HEK293 (cell line): ENCODE results near the gene TTLL12.
A peak's percentile ranks its signal among the peaks of the same experiment; 100 is the strongest.

Experiments used
- CTCF ChIA-PET: fragments of 350-600 bp; formaldehyde crosslinking; extraction: SDS; loops from one replicate; lab custom pipeline; 2021; ENCODE audit warnings: antibody characterized with exemption; lab: Yijun Ruan, JAX
- POLR2A ChIA-PET: fragments of 300-600 bp; formaldehyde crosslinking; extraction: SDS; loops from one replicate; lab custom pipeline; 2020; ENCODE audit warnings: antibody characterized with exemption, inconsistent platforms; lab: Yijun Ruan, JAX
- H3K27ac ChIP-seq: fragments of 200-500 bp; sonication (Bioruptor generic); 2 replicates; pipeline ENCODE4 v1.5.1; 2014; ENCODE audit warnings: low read depth, low read length, control low read depth, inconsistent platforms; ENCODE audit errors: extremely low read depth
- H3K36me3 ChIP-seq, 2 experiments: fragments of 200-500 bp in 1 of 2; sonication (Bioruptor generic) in 1 of 2; 1 replicate in 1 of 2; 2 replicates in 1 of 2; pipeline ENCODE4 v1.5.1; 2014 to 2017; ENCODE audit warnings: inconsistent platforms in 2 of 2, low read length in 2 of 2; ENCODE audit not compliant: control insufficient read depth in 2 of 2, insufficient read depth in 1 of 2
- H3K4me1 ChIP-seq: fragments of 200-500 bp; sonication (Bioruptor generic); 2 replicates; pipeline ENCODE4 v1.5.1; 2014; ENCODE audit warnings: mild to moderate bottlenecking, low read length, inconsistent platforms; ENCODE audit not compliant: control insufficient read depth, insufficient read depth
- H3K4me3 ChIP-seq: 2 replicates; pipeline ENCODE4 v1.5.1; 2011; ENCODE audit warnings: low read depth, mild to moderate bottlenecking, control low read depth, low read length, moderate library complexity
- H3K9me3 ChIP-seq: fragments of 200-500 bp; sonication (Bioruptor generic); 2 replicates; pipeline ENCODE4 v1.5.1; 2014; ENCODE audit warnings: low read depth, low read length, inconsistent platforms; ENCODE audit not compliant: control insufficient read depth, insufficient read depth
- FEZF1 ChIP-seq: fragments of 450-650 bp; formaldehyde crosslinking; IDR thresholded peaks from 2 replicates; pipeline ENCODE4 v1.5.1; 2016; ENCODE audit warnings: missing biosample characterization, missing genetic modification characterization
- GLI2 ChIP-seq: fragments of 450-650 bp; formaldehyde crosslinking; IDR thresholded peaks from 2 replicates; pipeline ENCODE4; 2017; ENCODE audit warnings: missing biosample characterization, missing genetic modification characterization, low read depth, borderline replicate concordance
- GLIS2 ChIP-seq: fragments of 450-650 bp; formaldehyde crosslinking; IDR thresholded peaks from 2 replicates; pipeline ENCODE4 v1.5.1; 2016; ENCODE audit warnings: missing biosample characterization, missing genetic modification characterization
- HIC1 ChIP-seq: fragments of 450-650 bp; formaldehyde crosslinking; IDR thresholded peaks from 2 replicates; pipeline ENCODE4 v1.5.1; 2016; ENCODE audit warnings: missing biosample characterization, missing genetic modification characterization
- KLF1 ChIP-seq: fragments of 450-650 bp; formaldehyde crosslinking; IDR thresholded peaks from 2 replicates; pipeline ENCODE4 v1.5.1; 2016; ENCODE audit warnings: missing biosample characterization, missing genetic modification characterization
- REPIN1 ChIP-seq: fragments of 450-650 bp; formaldehyde crosslinking; IDR thresholded peaks from 2 replicates; pipeline ENCODE4 v1.5.1; 2017; ENCODE audit warnings: missing biosample characterization, missing genetic modification characterization, low read depth
- SCRT1 ChIP-seq: fragments of 450-650 bp; formaldehyde crosslinking; IDR thresholded peaks from 2 replicates; pipeline ENCODE4 v1.5.1; 2016; ENCODE audit warnings: missing biosample characterization, missing genetic modification characterization, borderline replicate concordance
- YY2 ChIP-seq: fragments of 450-650 bp; formaldehyde crosslinking; IDR thresholded peaks from 2 replicates; pipeline ENCODE4 v1.5.1; 2016; ENCODE audit warnings: missing biosample characterization, missing genetic modification characterization
- ZBTB17 ChIP-seq: fragments of 450-650 bp; formaldehyde crosslinking; IDR thresholded peaks from 2 replicates; pipeline ENCODE4 v1.5.1; 2016; ENCODE audit warnings: missing biosample characterization, missing genetic modification characterization
- ZBTB20 ChIP-seq: fragments of 450-650 bp; formaldehyde crosslinking; IDR thresholded peaks from 2 replicates; pipeline ENCODE4 v1.5.1; 2016; ENCODE audit warnings: missing biosample characterization, missing genetic modification characterization
- ZFHX2 ChIP-seq: fragments of 450-650 bp; formaldehyde crosslinking; conservative IDR thresholded peaks from 2 replicates; pipeline ENCODE4 v1.5.1; 2016; ENCODE audit warnings: missing biosample characterization, missing genetic modification characterization
- ZNF114 ChIP-seq: fragments of 450-650 bp; formaldehyde crosslinking; IDR thresholded peaks from 2 replicates; pipeline ENCODE4 v1.5.0; 2017; ENCODE audit warnings: missing biosample characterization, missing genetic modification characterization
- ZNF16 ChIP-seq: fragments of 450-650 bp; formaldehyde crosslinking; IDR thresholded peaks from 2 replicates; pipeline ENCODE4 v1.5.1; 2016; ENCODE audit warnings: low read depth, missing biosample characterization, missing genetic modification characterization
- ZNF174 ChIP-seq: fragments of 450-650 bp; formaldehyde crosslinking; IDR thresholded peaks from 2 replicates; pipeline ENCODE4 v1.5.0; 2017; ENCODE audit warnings: missing biosample characterization, mild to moderate bottlenecking, missing genetic modification characterization
- ZNF2 ChIP-seq: fragments of 450-650 bp; formaldehyde crosslinking; IDR thresholded peaks from 2 replicates; pipeline ENCODE4 v1.5.1; 2016; ENCODE audit warnings: missing biosample characterization, missing genetic modification characterization
- ZNF23 ChIP-seq: fragments of 450-650 bp; formaldehyde crosslinking; IDR thresholded peaks from 2 replicates; pipeline ENCODE4 v1.5.1; 2016; ENCODE audit warnings: missing biosample characterization, missing genetic modification characterization, borderline replicate concordance
- ZNF391 ChIP-seq: fragments of 450-650 bp; formaldehyde crosslinking; IDR thresholded peaks from 2 replicates; pipeline ENCODE4 v1.5.1; 2016; ENCODE audit warnings: low read depth, missing biosample characterization, missing genetic modification characterization, borderline replicate concordance
- ZNF416 ChIP-seq: fragments of 450-650 bp; formaldehyde crosslinking; IDR thresholded peaks from 2 replicates; pipeline ENCODE4 v1.5.1; 2016; ENCODE audit warnings: missing biosample characterization, missing genetic modification characterization
- ZNF529 ChIP-seq: fragments of 450-650 bp; formaldehyde crosslinking; IDR thresholded peaks from 2 replicates; pipeline ENCODE4 v1.5.1; 2017; ENCODE audit warnings: missing genetic modification characterization, missing biosample characterization; ENCODE audit not compliant: insufficient replicate concordance
- ZNF549 ChIP-seq: fragments of 450-650 bp; IDR thresholded peaks from 2 replicates; pipeline ENCODE4 v1.5.1; 2018; ENCODE audit warnings: missing biosample characterization, missing genetic modification characterization, mild to moderate bottlenecking, inconsistent platforms, moderate library complexity
- ZNF707 ChIP-seq: fragments of 450-650 bp; formaldehyde crosslinking; IDR thresholded peaks from 2 replicates; pipeline ENCODE4 v1.5.1; 2016; ENCODE audit warnings: missing biosample characterization, missing genetic modification characterization
- ZNF768 ChIP-seq: fragments of 450-650 bp; formaldehyde crosslinking; IDR thresholded peaks from 2 replicates; pipeline ENCODE4 v1.5.1; 2018; ENCODE audit warnings: missing biosample characterization, mild to moderate bottlenecking, missing genetic modification characterization
- ZNF776 ChIP-seq: fragments of 450-650 bp; formaldehyde crosslinking; IDR thresholded peaks from 2 replicates; pipeline ENCODE4 v1.5.0; 2017; ENCODE audit warnings: missing biosample characterization, missing genetic modification characterization, borderline replicate concordance
- TF ChIP-seq, protein P1 (sequence below): fragments of 450-650 bp; formaldehyde crosslinking; IDR thresholded peaks from 2 replicates; pipeline ENCODE4 v1.5.1; 2016; ENCODE audit warnings: missing biosample characterization, missing genetic modification characterization, low read depth

TTLL12 gene

GRCh38 chr22:43172191-43172590 is 14.7 kb downstream of the TTLL12 start:
- ChIA-PET CTCF (no interaction called here), POLR2A (interaction anchor here (1.4 kb wide), 1 partner anchor 16 kb away, joined by 3 read pairs; no protein-coding TSS in a partner anchor)
- no peak overlapping the region for H3K27ac ChIP-seq
- peaks cover 28 to 94% of the 10 kb centered on the region in 2 experiments; a peak in 2 of 3 replicates for H3K36me3 ChIP-seq
- no peaks in the 10 kb centered on the region for H3K4me1 ChIP-seq
- H3K9me3 ChIP-seq, result no peaks in the 10 kb centered on the region
- TF ChIP-seq ZNF707 (tag by site-specific recombination) (no peak), YY2 (tag by site-specific recombination) (no peak), SCRT1 (no peak), ZNF2 (tag by site-specific recombination) (no peak), ZNF529 (tag by site-specific recombination) (no peak), ZNF776 (tag by site-specific recombination) (no peak), ZNF416 (tag by site-specific recombination) (no peak), ZBTB17 (tag by site-specific recombination) (no peak), ZBTB20 (tag by site-specific recombination) (no peak), ZNF768 (no peak), ZNF16 (tag by site-specific recombination) (no peak), GLIS2 (tag by site-specific recombination) (no peak), ZNF391 (tag by site-specific recombination) (no peak), GLI2 (no peak), ZNF549 (no peak), ZNF174 (tag by site-specific recombination) (no peak), FEZF1 (tag by site-specific recombination) (no peak), REPIN1 (tag by site-specific recombination) (no peak)
- TF ChIP-seq, protein P1, sequence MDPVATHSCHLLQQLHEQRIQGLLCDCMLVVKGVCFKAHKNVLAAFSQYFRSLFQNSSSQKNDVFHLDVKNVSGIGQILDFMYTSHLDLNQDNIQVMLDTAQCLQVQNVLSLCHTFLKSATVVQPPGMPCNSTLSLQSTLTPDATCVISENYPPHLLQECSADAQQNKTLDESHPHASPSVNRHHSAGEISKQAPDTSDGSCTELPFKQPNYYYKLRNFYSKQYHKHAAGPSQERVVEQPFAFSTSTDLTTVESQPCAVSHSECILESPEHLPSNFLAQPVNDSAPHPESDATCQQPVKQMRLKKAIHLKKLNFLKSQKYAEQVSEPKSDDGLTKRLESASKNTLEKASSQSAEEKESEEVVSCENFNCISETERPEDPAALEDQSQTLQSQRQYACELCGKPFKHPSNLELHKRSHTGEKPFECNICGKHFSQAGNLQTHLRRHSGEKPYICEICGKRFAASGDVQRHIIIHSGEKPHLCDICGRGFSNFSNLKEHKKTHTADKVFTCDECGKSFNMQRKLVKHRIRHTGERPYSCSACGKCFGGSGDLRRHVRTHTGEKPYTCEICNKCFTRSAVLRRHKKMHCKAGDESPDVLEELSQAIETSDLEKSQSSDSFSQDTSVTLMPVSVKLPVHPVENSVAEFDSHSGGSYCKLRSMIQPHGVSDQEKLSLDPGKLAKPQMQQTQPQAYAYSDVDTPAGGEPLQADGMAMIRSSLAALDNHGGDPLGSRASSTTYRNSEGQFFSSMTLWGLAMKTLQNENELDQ (tag by site-specific recombination), result no peak
- no peak overlapping the region for H3K4me3 ChIP-seq

DNA sequence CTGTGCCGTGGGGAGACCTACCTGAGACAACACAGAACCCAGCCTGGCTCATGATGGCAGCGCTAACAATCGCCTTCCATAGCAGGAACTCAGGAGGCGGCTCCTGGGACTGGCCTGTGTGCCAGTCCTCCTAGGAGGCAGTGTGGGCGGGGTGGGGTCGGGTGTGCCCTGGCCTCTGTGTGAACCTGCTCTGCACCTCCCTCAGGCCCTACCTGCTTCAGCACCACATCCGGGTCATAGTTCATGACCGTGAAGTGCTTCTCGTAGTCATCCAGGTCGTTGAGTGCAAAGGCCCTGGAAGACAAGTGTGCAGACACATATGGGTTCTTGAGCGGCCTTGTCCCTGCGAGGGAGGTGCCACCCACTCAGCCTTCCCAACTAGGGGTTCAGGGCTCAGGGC is 15.3 kb downstream of the TTLL12 start:
- H3K4me3 ChIP-seq, result no peak overlapping the region
- no peaks in the 10 kb centered on the region for H3K4me1 ChIP-seq
- H3K36me3 ChIP-seq, result peaks cover 23 to 93% of the 10 kb centered on the region in 2 experiments; a peak in 2 of 3 replicates
- H3K9me3 ChIP-seq, result no peaks in the 10 kb centered on the region
- ChIA-PET CTCF (no interaction called here), POLR2A (interaction anchor here (1.4 kb wide), 1 partner anchor 16 kb away, joined by 3 read pairs; no protein-coding TSS in a partner anchor)
- no peak overlapping the region for H3K27ac ChIP-seq
- TF ChIP-seq ZNF114 (tag by site-specific recombination) (no peak), ZFHX2 (tag by site-specific recombination) (peak; percentile 23), KLF1 (tag by site-specific recombination) (peak; percentile 34)

GRCh38 chr22:43171019-43171491 is 15.9 kb downstream of the TTLL12 start:
- ChIA-PET POLR2A (interaction anchor here (1.4 to 2.0 kb wide), 2 partner anchors 14 to 16 kb away, joined by 3 to 8 read pairs; no protein-coding TSS in a partner anchor), CTCF (no interaction called here)
- no peak overlapping the region for H3K4me3 ChIP-seq
- H3K9me3 ChIP-seq, result no peaks in the 10 kb centered on the region
- H3K36me3 ChIP-seq, result peaks cover 20 to 91% of the 10 kb centered on the region in 2 experiments; a peak in 2 of 3 replicates
- H3K27ac ChIP-seq, result no peak overlapping the region
- H3K4me1 ChIP-seq, result no peaks in the 10 kb centered on the region
- no peak for TF ChIP-seq ZNF23 (tag by site-specific recombination)
- TF ChIP-seq HIC1, result peak; percentile 27; the same call in 1 of the 2 replicates
